ENCODE data around the gene DCAF5. TPM values are rescaled to one million over a fixed set of nuclear protein-coding genes. Genes with fewer than 3 reads are reported as not detected.
"Not testable (repeated sequence)": the region's sequence is repeated elsewhere in the genome, so short reads cannot be mapped to it uniquely, and the experiment has no call there.

The DCAF5 gene
- 10 to 100 TPM; 44.6 to 48.9 TPM for total RNA-seq

- CTCF ChIA-PET, result interaction anchor here (1.4 to 3.3 kb wide), 5 partner anchors 10 to 63 kb away, joined by 3 to 16 read pairs (median 9); no protein-coding TSS in a partner anchor
- peak; percentile 95 for DNase-seq
- Mint-ChIP-seq H3K4me3 (peak within 1 kb of the TSS; percentile 83), H3K36me3 (ENCODE audit: low read depth) (peaks cover 19% of the 10 kb centered on the region), H3K9me3 (no peaks in the 10 kb centered on the region), H3K27me3 (peaks cover 25% of the 10 kb centered on the region), H3K27ac (peak within 1 kb of the TSS; percentile 95), H3K4me1 (peaks cover 35% of the 10 kb centered on the region)
- POLR2A ChIA-PET, result interaction anchor here (0.9 kb wide), 1 partner anchor 23 kb away, joined by 3 read pairs; no protein-coding TSS in a partner anchor
These were observed at the start of gene DCAF5 for GRCh38 chr14:69152902-69153151. Gene DCAF5, minus strand, starts transcription at chr14:69153119. Its CDS starts 141 bp downstream, at chr14:69152978.

GRCh38 chr14:69199786-69200185 lies 46.9 kb upstream of the DCAF5 start:
- ChIA-PET CTCF (interaction anchor here (1.0 kb wide), 1 partner anchor 10 kb away, joined by 5 read pairs; no protein-coding TSS in a partner anchor), POLR2A (no interaction called here)
- Mint-ChIP-seq H3K4me1 (no peaks in the 10 kb centered on the region), H3K9me3 (no peaks in the 10 kb centered on the region), H3K27me3 (no peaks in the 10 kb centered on the region), H3K36me3 (ENCODE audit: low read depth) (no peaks in the 10 kb centered on the region), H3K27ac (no peak overlapping the region), H3K4me3 (no peak overlapping the region)
- DNase-seq, result no peak

- H3K36me3 Mint-ChIP-seq (ENCODE audit: low read depth), result peaks cover 2% of the 10 kb centered on the region
- CTCF ChIA-PET, result no interaction called here
- POLR2A ChIA-PET, result no interaction called here
These were observed 40.8 kb upstream of the DCAF5 start for GRCh38 chr14:69193721-69194120.

DNA sequence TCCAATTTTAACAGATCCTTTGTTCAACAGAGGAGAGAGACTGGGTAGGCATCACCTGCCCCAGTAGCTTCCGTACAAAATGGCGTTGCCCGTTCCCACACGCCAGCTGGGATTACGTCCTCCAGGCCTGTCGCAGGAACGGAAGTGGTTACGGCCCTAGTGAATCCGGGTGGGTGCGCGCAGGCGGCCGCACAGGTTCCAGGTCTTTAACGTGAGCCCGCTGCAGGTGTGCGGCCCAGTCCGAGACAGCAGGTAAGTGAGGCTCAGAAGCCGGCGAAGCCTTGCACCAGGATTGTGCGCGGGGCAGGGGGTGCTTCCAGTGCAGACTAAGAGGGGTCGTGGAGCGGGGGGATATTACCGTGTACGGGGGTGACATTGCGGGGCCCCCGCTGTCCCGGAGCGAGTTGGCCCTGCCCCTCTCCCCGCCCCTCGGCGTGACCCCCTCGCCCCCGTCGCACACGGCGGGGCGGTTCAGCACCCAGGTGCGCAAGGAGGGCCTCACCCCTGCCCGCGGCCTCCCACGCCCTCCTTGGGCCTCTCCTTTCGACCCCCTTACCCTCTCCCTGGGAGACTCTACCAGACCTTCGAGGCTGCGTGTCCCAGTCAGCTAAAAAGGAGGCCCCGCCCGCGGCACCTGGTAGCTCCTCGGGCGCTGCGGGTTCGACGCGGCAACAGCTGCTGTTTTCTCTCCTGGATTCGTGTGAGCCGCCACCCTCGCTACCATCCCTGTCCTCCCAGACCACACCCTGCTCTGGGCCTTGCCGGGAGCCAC lies 38.6 kb upstream of the DCAF5 start, which contains the start of gene EXD2:
Gene EXD2, plus strand, starts transcription at position 159 of the 772 bp plus-strand sequence. CDS start 17,973 bp downstream, outside the sequence.
- Mint-ChIP-seq H3K27ac (peak within 1 kb of the TSS; percentile 89), H3K4me1 (peaks cover 31% of the 10 kb centered on the region), H3K27me3 (no peaks in the 10 kb centered on the region), H3K4me3 (peak within 1 kb of the TSS; percentile 84), H3K36me3 (ENCODE audit: low read depth) (peaks cover 2% of the 10 kb centered on the region), H3K9me3 (no peaks in the 10 kb centered on the region)
- ChIA-PET CTCF (interaction anchor here (1.5 to 3.2 kb wide), 2 partner anchors 40 to 62 kb away, joined by 6 to 10 read pairs; no protein-coding TSS in a partner anchor), POLR2A (no interaction called here)
- peak; percentile 66 for DNase-seq

More at GRCh38 chr14:69193721-69194120, 40.8 kb upstream of the DCAF5 start:
- Mint-ChIP-seq H3K9me3 (no peaks in the 10 kb centered on the region), H3K27ac (no peak overlapping the region), H3K4me1 (peaks cover 31% of the 10 kb centered on the region), H3K27me3 (no peaks in the 10 kb centered on the region), H3K4me3 (no peak overlapping the region)
- no peak for DNase-seq

DNA sequence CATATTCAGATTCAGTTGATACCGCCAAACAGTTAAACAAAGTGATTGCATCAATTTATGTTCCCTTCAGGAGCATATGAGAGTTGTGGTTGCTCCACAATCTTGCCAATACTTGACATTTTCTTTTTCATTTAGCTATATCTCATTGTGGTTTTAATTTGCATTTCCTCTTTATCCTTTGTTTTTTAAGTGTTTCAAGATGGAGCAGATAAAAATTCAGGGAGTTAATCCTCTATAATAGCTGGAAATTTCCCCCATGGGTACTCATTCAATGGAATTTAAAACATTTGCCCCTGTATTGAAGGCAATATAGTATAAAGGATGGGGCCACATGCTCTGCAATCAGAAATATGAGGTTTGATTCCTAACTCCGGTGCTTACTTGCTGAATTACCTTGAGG lies 37.3 kb upstream of the DCAF5 start:
- Mint-ChIP-seq H3K4me3 (no peak overlapping the region), H3K4me1 (peaks cover 31% of the 10 kb centered on the region), H3K9me3 (no peaks in the 10 kb centered on the region), H3K36me3 (ENCODE audit: low read depth) (peaks cover 2% of the 10 kb centered on the region), H3K27ac (no peak overlapping the region), H3K27me3 (no peaks in the 10 kb centered on the region)
- POLR2A ChIA-PET, result no interaction called here
- no peak for DNase-seq
- CTCF ChIA-PET, result interaction anchor here (1.0 to 3.2 kb wide), 2 partner anchors 8 to 39 kb away, joined by 3 to 10 read pairs; no protein-coding TSS in a partner anchor

- Mint-ChIP-seq H3K27ac (no peak overlapping the region), H3K36me3 (ENCODE audit: low read depth) (no peaks in the 10 kb centered on the region), H3K4me1 (no peaks in the 10 kb centered on the region), H3K4me3 (no peak overlapping the region), H3K27me3 (peaks cover 12% of the 10 kb centered on the region), H3K9me3 (no peaks in the 10 kb centered on the region)
- ChIA-PET CTCF (interaction anchor here (1.0 kb wide), 1 partner anchor 54 kb away, joined by 3 read pairs; no protein-coding TSS in a partner anchor), POLR2A (no interaction called here)
- no peak for DNase-seq
These were observed 30.8 kb upstream of the DCAF5 start for GRCh38 chr14:69183735-69184134.

DNA sequence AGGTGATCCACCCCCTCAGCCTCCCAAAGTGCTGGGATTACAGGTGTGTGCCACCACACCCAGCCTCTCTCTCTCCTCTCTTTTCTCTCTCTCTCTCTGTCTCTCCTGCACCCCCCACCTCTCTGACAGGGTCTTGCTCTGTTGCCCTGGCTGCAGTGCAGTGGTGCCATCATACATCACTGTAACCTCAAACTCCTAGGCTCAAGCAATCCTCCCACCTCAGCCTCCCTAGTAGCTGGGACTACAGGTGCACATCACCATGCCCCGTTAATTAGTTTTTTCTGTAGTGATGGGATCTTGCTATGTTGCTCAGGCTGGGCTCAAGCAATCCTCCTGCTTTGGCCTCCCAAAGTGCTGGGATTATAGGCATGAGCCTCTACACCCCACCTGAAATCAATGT lies 29.7 kb upstream of the DCAF5 start:
- H3K9me3 Mint-ChIP-seq, POLR2A ChIA-PET: not testable (repeated sequence)

DNA sequence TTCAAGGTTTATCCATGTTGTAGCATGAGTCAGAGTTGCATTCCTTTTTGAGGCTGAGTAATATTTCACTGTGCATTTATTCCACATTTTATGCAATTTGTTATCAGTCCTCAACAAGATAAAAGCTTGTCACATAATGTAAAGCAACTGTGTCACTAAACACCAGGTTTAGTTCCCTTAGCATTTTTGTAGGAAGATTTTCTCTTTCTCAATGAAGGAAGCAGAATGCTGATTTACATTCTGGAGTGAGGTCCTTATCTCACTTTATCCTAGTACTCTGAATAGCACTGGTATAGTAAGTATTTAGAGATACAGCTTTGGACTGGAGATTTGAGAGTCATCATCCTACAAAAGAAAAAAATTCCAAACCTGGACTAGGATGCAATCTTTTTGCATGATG lies 28.6 kb upstream of the DCAF5 start:
- Mint-ChIP-seq H3K27ac (no peak overlapping the region), H3K36me3 (ENCODE audit: low read depth) (no peaks in the 10 kb centered on the region), H3K9me3 (no peaks in the 10 kb centered on the region), H3K4me3 (no peak overlapping the region), H3K27me3 (peaks cover 12% of the 10 kb centered on the region), H3K4me1 (no peaks in the 10 kb centered on the region)
- DNase-seq, result no peak
- ChIA-PET CTCF (interaction anchor here (1.3 kb wide), 1 partner anchor 30 kb away, joined by 4 read pairs; no protein-coding TSS in a partner anchor), POLR2A (no interaction called here)

More for the DNA sequence above, 29.7 kb upstream of the DCAF5 start:
- H3K27me3 Mint-ChIP-seq, result peaks cover 12% of the 10 kb centered on the region
- DNase-seq; H3K4me3 Mint-ChIP-seq; H3K4me1 Mint-ChIP-seq; H3K27ac Mint-ChIP-seq; H3K36me3 Mint-ChIP-seq (ENCODE audit: low read depth); CTCF ChIA-PET: not testable (repeated sequence)

- Mint-ChIP-seq H3K4me3 (no peak overlapping the region), H3K4me1 (no peaks in the 10 kb centered on the region), H3K27me3 (peaks cover 3% of the 10 kb centered on the region), H3K9me3 (no peaks in the 10 kb centered on the region), H3K36me3 (ENCODE audit: low read depth) (no peaks in the 10 kb centered on the region), H3K27ac (no peak overlapping the region)
- no peak for DNase-seq
- POLR2A ChIA-PET, result no interaction called here
- CTCF ChIA-PET, result no interaction called here
These were observed 22.2 kb upstream of the DCAF5 start for GRCh38 chr14:69175130-69175529.

DNA sequence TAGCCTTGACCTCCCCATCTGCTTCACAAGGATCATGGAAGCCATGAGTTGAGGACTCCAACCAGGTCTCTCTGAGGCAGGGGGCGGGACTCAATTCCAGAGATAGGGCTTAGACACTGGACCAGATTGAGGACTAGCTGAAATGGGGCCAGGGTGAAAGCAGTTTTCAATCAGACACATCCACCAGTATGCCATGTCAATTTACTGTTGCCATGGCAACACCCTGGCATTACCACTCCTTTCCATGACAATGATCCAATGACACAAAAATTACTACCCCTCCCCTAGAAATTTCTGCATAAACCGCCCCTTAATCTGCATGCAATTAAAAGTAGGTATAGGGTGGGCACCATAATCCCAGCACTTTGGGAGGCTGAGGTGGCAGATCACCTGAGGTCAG lies 18.6 kb upstream of the DCAF5 start:
- Mint-ChIP-seq H3K9me3 (no peaks in the 10 kb centered on the region), H3K27me3 (no peaks in the 10 kb centered on the region), H3K36me3 (ENCODE audit: low read depth) (no peaks in the 10 kb centered on the region), H3K4me1 (no peaks in the 10 kb centered on the region), H3K4me3 (no peak overlapping the region), H3K27ac (no peak overlapping the region)
- DNase-seq, result no peak
- POLR2A ChIA-PET, result no interaction called here
- CTCF ChIA-PET, result no interaction called here

- H3K36me3 Mint-ChIP-seq (ENCODE audit: low read depth), result no peaks in the 10 kb centered on the region
- H3K4me3 Mint-ChIP-seq, result no peak overlapping the region
These were observed 17.9 kb upstream of the DCAF5 start for GRCh38 chr14:69170839-69171238.

GRCh38 chr14:69165787-69166186 lies 12.9 kb upstream of the DCAF5 start:
- CTCF ChIA-PET; H3K4me3 Mint-ChIP-seq; H3K27ac Mint-ChIP-seq; H3K36me3 Mint-ChIP-seq (ENCODE audit: low read depth); DNase-seq; POLR2A ChIA-PET; H3K4me1 Mint-ChIP-seq: not testable (repeated sequence)
- peaks cover 37% of the 10 kb centered on the region for H3K27me3 Mint-ChIP-seq
- peaks cover 12% of the 10 kb centered on the region for H3K9me3 Mint-ChIP-seq

More at GRCh38 chr14:69170839-69171238, 17.9 kb upstream of the DCAF5 start:
- no peak for DNase-seq
- Mint-ChIP-seq H3K9me3 (no peaks in the 10 kb centered on the region), H3K27ac (no peak overlapping the region), H3K27me3 (peaks cover 2% of the 10 kb centered on the region), H3K4me1 (no peaks in the 10 kb centered on the region)
- CTCF ChIA-PET, result interaction anchor here (1.4 kb wide), 1 partner anchor 41 kb away, joined by 3 read pairs; no protein-coding TSS in a partner anchor
- POLR2A ChIA-PET, result no interaction called here

DNA sequence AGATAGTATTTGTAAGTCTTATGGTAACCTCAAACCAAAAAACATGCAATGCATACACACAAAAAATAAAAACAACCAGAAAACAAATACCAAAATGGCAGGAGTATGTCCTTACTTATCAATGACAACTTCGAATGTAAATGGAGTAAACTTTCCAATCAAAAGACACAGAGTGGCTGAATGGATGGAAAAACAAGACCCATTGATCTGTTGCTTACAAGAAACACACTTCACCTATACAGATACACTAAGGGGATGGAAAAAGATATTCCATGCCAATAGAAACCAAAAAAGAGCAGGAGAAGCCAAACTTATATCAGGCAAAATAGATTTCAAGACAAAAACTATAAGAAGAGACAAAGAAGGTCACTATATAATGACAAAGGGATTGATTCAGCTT lies 8.7 kb upstream of the DCAF5 start:
- POLR2A ChIA-PET, result no interaction called here
- peaks cover 12% of the 10 kb centered on the region for H3K9me3 Mint-ChIP-seq
- peaks cover 6% of the 10 kb centered on the region for H3K36me3 Mint-ChIP-seq (ENCODE audit: low read depth)
- H3K27ac Mint-ChIP-seq, result no peak overlapping the region
- DNase-seq, result no peak
- CTCF ChIA-PET, result no interaction called here
- H3K4me1 Mint-ChIP-seq, result no peaks in the 10 kb centered on the region
- H3K4me3 Mint-ChIP-seq, result no peak overlapping the region
- H3K27me3 Mint-ChIP-seq, result peaks cover 54% of the 10 kb centered on the region

Data from activated CD4-positive, alpha-beta T cell treated with anti-CD3 and anti-CD28 coated beads, Interleukin-2, amount 10 ng/mL, durations not matched to agents 7 days and 5 days (primary cell).